ENCODE results near the gene RNASE13.
"Not testable (repeated sequence)": the region's sequence is repeated elsewhere in the genome, so short reads cannot be mapped to it uniquely, and the experiment has no call there.

RNASE13 gene

DNA sequence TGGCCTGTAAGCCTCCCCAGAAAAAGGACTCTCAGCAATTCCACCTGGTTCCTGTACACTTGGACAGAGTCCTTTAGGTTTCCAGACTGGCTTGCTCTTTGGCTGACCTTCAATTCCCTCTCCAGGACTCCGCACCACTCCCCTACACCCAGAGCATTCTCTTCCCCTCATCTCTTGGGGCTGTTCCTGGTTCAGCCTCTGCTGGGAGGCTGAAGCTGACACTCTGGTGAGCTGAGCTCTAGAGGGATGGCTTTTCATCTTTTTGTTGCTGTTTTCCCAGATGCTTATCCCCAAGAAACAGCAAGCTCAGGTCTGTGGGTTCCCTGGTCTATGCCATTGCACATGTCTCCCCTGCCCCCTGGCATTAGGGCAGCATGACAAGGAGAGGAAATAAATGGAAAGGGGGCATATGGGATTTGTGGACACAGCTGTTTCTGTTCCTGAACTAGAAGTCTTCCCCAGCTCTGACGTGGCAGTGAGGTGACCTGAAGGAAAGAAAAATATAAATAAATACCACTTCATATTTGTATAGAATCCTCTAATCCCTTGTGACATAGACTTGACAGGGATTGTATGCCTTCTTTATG lies 8.9 kb upstream of the RNASE13 start:
- peak overlapping the region; percentile 94 for H3K27ac ChIP-seq
- no peak for DNase-seq (ENCODE audit: low read depth, low spot score)

DNA sequence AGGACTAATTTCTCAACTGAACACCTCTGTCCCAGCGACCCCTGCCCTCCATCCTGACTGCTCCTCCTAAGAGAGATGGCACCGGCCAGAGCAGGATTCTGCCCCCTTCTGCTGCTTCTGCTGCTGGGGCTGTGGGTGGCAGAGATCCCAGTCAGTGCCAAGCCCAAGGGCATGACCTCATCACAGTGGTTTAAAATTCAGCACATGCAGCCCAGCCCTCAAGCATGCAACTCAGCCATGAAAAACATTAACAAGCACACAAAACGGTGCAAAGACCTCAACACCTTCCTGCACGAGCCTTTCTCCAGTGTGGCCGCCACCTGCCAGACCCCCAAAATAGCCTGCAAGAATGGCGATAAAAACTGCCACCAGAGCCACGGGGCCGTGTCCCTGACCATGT lies 8.3 kb upstream of the RNASE13 start:
- peak overlapping the region; percentile 94 for H3K27ac ChIP-seq
- no peak for DNase-seq (ENCODE audit: low read depth, low spot score)

GRCh38 chr14:21041676-21042433 lies 7.2 kb upstream of the RNASE13 start, which contains the start of gene RNASE7:
RNASE7 (plus strand) TSS chr14:21042362; CDS start chr14:21042993, 631 bp downstream.
- DNase-seq (ENCODE audit: low read depth, low spot score) = peak; percentile 98

GRCh38 chr14:21040941-21041340 lies 6.3 kb upstream of the RNASE13 start:
- DNase-seq (ENCODE audit: low read depth, low spot score) = not testable (repeated sequence)
- peak overlapping the region; percentile 94 for H3K27ac ChIP-seq

More at GRCh38 chr14:21041676-21042433, 7.2 kb upstream of the RNASE13 start, which contains the start of gene RNASE7:
- peak within 1 kb of the TSS; percentile 94 for H3K27ac ChIP-seq

DNA sequence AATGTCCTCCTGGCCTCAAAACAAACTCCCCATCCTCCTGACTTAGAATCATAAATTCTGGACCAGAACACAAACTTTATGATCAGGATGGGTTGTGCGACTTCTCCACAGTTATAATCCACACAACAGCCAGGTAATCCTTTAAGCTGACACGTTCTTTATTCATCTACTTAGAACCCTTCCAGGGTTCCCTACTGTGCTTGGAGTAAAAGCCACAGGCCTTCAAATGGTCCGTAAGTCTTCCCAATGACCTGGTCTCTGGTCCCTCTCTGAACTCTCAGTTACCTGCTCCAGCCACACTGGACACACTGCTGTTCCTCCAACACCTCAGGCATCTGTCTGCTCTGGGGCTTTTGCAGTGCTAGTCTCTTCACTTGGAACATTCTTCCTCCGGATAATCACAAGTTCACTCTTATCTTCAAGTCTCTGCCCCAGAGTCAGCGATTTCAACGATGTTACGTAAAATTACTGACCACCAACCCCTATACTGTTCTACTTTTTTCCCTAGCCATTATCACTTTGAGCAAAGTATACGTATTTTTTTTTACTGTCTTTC lies 5.8 kb upstream of the RNASE13 start:
- DNase-seq (ENCODE audit: low read depth, low spot score) = no peak
- H3K27ac ChIP-seq = peak overlapping the region; percentile 94

DNA sequence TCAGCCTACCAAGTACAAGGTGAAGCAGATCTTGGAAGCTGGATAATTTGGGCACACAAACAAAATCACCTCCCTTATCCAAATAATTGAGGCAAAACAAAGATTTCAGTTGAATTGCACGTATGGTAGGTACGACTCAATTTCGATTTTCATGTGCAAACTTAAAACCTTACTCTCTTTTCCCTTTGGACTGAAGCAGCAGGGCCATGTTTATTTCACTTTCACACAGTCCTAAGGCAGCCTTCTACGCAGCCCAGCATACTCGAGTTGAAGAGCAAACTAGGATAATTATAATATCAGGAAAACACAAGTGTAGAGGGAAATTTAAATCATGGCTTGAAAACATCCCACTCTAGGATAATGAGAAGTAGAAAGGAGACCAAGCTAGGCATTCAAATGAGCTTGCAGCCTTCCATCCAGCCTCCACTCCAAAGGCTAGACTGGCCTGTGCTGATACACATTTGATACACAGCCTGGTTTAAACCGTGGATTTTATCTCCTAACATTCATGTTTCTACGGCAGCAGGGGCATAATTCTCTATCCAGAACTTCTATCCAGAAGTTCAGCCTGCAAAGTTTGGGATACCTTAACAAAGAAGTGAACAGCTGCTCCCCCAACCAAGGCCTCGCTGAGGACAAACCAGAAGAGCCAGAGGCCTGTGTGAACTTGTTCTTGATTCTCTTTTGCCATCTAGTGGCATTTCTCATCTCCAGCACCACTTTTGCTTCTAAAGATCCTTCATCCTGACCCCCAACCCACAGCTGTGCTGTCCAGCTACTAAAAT lies 5.2 kb upstream of the RNASE13 start:
- no peak for DNase-seq (ENCODE audit: low read depth, low spot score)
- peak overlapping the region; percentile 94 for H3K27ac ChIP-seq

DNA sequence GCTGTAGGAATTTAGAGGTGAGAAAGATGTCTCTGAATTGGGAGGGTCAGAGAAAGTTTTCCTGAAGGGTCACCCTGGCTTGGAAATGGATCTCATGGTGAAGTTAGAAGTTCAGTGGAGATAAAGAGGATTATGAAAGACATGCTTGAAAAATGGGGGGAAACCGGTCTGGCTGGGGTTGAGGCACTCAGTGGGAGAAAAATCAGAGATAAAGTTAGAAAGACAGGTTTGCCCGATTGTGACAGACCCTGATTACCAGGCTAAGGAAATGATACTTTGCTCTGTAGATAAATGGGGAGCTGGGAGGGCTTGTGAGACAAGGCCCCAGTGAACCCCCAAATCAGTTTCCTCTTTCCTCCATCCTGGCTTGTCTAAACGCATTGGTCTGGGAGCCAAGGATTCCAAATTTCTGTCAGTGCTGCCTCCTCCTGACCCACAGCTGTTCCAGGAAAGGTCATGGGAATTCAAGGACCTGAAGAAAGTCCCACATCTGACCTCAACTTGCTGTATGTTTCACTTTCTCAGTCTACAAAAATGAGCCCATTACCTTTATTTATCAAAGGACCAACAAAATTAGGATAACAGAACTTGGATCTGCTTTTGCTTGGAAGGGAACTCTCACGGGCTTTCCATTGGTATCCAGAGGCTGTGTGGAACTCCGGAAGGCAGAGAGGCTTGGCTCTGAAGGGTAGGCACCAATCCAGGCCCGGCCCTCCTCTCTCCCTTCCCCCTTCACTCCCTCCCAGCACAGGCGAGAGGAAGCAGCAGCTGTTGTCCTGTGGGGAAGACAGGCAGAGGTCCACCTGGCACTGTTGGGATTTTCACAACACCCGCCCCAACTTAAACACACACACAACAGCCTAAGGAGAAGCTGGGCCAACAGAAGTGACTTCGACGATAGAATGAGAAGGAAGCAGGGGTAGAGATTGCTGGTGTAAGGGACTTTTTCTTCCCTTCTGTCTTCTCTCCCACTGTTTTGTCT lies 4.1 kb upstream of the RNASE13 start:
- H3K27ac ChIP-seq = peak overlapping the region; percentile 94
- no peak for DNase-seq (ENCODE audit: low read depth, low spot score)

DNA sequence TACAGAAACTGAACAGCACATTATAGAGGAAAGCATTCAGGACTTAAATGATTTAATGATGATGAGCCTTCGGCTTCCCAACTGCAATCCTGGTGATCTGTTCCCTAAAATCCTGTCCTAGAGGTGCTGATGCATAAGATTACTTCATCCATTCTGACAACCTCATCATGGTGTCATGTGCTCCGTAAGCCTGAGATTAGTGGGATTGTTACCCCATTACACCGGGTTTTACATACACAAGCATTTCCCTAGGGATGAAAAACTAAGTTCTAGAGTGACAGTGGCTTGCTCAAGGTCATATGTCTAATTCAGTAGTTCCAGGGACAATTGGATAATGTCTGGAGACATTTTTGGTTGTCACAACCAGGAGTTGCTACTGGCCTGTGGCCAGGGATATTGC lies 2.5 kb upstream of the RNASE13 start:
- H3K27ac ChIP-seq = peak overlapping the region; percentile 21
- DNase-seq (ENCODE audit: low read depth, low spot score) = no peak

GRCh38 chr14:21036751-21037150 lies 2.1 kb upstream of the RNASE13 start:
- no peak for DNase-seq (ENCODE audit: low read depth, low spot score)
- H3K27ac ChIP-seq = peak overlapping the region; percentile 21

GRCh38 chr14:21033133-21033698 lies 1.4 kb downstream of the RNASE13 start:
- no peak for DNase-seq (ENCODE audit: low read depth, low spot score)

GRCh38 chr14:21032326-21033132 lies 2.1 kb downstream of the RNASE13 start:
- DNase-seq (ENCODE audit: low read depth, low spot score) = no peak
- no peak overlapping the region for H3K27ac ChIP-seq

More at GRCh38 chr14:21033133-21033698, 1.4 kb downstream of the RNASE13 start:
- no peak overlapping the region for H3K27ac ChIP-seq

DNA sequence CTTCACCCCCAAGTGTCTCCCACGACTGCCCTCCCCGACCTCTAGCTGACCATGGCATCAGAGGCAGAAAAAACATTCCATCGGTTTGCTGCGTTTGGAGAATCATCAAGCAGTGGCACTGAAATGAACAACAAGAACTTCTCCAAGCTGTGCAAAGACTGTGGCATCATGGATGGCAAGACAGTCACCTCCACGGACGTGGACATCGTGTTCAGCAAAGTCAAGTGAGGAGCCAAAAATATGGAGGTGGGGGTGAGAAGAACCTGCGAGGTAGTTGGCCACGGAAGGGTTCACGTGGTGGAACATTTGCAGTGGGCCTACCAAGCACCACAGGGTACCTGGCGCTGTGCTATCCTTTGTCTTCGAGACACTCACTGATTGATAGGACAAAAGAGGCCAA lies 4.1 kb downstream of the RNASE13 start:
- H3K27ac ChIP-seq = no peak overlapping the region
- no peak for DNase-seq (ENCODE audit: low read depth, low spot score)

GRCh38 chr14:21029917-21030316 lies 4.7 kb downstream of the RNASE13 start, which contains the start of gene TPPP2:
TPPP2 (plus strand) TSS chr14:21030217; CDS start chr14:21030582, 365 bp downstream.
- no peak for DNase-seq (ENCODE audit: low read depth, low spot score)

DNA sequence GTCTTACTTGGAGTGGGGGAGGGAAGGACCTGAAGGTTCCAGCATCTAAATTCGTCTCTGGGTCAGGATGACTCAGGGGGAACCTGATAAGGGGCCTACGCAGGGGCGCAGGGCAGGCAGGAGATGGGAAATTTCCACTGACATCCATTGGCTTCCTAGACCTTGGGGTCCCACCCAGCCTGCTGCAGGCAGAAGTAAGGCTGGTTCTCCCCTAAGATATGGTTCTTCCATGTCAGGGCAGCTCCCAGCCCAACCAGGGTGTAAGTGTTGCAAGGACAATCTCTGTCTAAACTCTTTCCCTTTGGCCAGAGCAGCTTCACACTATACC lies 7.7 kb downstream of the RNASE13 start:
- DNase-seq (ENCODE audit: low read depth, low spot score) = no peak
- no peak overlapping the region for H3K27ac ChIP-seq

More at GRCh38 chr14:21029917-21030316, 4.7 kb downstream of the RNASE13 start, which contains the start of gene TPPP2:
- no peak within 1 kb of the TSS for H3K27ac ChIP-seq

- no peak overlapping the region for H3K27ac ChIP-seq
- DNase-seq (ENCODE audit: low read depth, low spot score) = no peak
These were observed 8.2 kb downstream of the RNASE13 start for GRCh38 chr14:21026274-21026987.

DNA sequence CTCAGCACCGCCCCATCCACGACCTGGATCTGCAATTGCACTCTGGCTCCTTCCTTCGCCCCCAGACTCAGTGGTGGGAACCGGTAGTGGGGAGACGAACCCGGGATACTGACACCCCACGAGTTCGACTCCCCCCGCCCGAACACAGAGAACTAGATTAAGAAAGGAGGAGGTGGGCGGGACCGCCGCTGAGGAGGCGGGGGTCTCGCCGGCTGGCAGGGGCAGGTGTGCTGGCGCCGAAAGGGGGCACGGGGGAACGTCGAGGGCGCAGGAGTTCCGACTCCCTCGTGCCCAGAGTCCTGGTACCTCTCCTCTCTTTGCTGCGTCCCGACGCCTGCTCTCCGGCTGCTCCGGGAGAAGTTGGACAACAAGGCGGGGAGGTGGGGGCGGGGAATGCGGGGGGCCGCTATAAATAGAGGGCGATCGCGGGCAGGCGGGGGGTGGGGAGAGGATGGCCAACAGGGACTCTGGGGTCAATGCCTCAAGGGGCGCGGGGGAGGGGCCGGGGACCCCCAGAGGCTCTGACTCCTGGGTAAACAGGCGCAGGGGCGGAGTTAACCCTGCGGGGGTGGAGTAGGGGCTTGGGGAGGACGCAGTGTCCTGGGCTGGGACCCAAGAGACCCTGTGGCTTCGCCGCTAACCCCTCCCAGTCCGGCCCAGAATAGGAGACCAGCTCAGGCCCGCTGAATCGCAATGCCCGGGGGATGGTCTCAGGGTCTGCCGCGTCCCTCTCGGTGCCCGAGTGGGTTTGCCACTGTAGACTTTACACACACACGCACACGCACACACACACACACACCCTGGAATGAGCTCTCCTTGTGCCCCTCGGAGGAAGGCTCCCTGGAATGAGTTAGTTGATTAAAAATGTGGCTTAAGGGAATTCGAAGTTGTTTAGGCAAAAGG lies 9.0 kb downstream of the RNASE13 start:
- no peak for DNase-seq (ENCODE audit: low read depth, low spot score)
- H3K27ac ChIP-seq = no peak overlapping the region

All from epithelial cell of prostate (primary cell).